GM21723 (cell line): ENCODE data around the gene CDC42EP5.
"Not testable (repeated sequence)": the region's sequence is repeated elsewhere in the genome, so short reads cannot be mapped to it uniquely, and the experiment has no call there.

Experiments used
- ATAC-seq: cut with Tn5 transposase; IDR thresholded peaks from one replicate; pipeline ENCODE4 v1.9.1; 2021; ENCODE audit warnings: mild to moderate bottlenecking, moderate library complexity; ENCODE audit not compliant: unreplicated experiment

CDC42EP5 gene

DNA sequence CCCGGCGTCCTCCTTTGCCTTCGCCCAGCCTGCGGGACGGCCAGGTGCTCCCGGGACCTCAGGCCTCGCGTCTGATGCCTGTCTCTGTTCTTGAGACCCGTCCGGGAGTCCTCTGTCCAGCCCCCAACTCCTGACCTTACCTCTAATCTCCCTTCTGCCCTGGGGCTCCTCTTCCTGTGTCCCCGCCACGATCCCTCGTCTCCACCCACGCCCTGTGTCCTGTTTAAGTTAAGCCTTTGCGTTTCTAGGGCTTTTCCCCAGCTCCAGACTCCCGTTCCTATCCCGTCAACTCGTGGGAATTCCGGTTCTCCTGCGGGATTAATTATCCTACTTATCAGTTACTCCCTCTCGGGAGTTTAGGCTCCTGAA is 23.4 kb downstream of the CDC42EP5 start:
- ATAC-seq, result no peak

GRCh38 chr19:54448774-54449700 is 24.1 kb downstream of the CDC42EP5 start, which contains the start of gene LENG8:
Gene LENG8 (plus strand): TSS chr19:54449199. CDS start chr19:54451345, 2,146 bp downstream.
- peak; percentile 82 for ATAC-seq

GRCh38 chr19:54448040-54448773 is 24.9 kb downstream of the CDC42EP5 start:
- peak; percentile 14 for ATAC-seq

DNA sequence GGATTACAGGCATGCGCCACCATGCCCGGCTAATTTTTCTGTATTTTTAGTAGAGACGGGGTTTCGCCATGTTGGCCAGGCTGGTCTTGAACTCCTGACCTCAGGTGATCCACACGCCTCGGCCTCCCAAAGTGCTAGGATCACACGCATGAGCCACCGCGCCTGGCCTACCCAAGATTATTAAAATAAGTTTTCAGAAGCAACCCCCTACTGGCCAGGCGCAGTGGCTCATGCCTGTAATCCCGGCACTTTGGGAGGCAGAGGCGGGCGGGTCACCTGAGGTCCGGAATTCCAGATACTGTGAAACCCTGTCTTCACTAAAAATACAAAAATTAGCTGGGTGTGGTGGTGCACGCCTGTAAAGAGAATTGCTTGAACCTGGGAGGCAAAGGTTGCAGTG is 26.7 kb downstream of the CDC42EP5 start:
- not testable (repeated sequence) for ATAC-seq

GRCh38 chr19:54444737-54445136 is 28.4 kb downstream of the CDC42EP5 start:
- no peak for ATAC-seq

DNA sequence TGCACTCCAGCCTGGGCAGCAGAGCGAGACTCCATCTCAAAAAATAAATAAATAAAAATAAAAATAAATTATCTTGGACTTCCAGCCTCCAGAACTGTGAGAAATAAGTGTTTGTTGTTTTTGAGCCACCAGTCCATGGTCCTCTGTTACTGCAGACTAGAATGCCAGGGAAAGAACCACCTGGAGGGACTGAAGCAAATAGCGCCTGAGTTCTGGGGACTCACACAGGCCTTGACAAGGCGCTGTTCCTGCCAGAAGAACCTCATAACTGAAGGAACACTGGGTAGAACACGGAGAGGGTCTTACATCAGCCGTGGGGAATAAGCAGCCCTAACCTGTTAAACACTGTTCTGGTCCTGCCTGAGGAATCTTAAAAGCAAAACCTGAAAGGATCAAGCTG is 32.5 kb downstream of the CDC42EP5 start:
- no peak for ATAC-seq

DNA sequence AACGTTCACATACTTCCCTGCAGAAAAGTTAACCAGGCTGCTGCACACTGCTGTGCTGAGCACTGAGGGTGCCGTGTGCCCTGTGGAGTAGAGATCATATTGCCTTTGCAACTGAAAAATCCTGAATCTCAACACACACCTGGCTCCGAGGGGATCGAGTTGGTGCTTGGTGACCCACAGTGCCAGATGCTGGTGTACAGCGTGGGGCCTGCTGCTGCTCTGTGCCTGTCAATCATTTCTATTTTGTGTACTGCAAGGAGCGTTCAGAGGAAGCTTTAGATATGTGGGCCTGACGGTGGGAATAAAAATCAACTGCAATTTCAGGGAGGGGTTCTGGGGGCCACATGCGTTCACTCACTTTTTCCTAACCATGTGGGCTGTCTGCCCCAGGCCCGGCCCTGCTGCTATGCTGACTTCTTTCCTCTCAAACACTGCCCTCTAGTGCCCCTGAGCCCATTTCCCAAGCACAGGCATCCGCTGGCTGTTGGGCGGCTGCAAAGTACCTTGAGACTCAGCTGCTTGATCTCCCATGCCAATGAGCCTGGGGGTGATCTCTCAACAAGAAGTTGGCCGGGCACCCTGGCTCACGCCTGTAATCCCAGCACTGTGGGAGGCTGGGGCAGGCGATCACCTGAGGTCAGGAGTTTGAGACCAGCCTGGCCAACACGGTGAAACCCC is 33.8 kb downstream of the CDC42EP5 start:
- ATAC-seq, result no peak

DNA sequence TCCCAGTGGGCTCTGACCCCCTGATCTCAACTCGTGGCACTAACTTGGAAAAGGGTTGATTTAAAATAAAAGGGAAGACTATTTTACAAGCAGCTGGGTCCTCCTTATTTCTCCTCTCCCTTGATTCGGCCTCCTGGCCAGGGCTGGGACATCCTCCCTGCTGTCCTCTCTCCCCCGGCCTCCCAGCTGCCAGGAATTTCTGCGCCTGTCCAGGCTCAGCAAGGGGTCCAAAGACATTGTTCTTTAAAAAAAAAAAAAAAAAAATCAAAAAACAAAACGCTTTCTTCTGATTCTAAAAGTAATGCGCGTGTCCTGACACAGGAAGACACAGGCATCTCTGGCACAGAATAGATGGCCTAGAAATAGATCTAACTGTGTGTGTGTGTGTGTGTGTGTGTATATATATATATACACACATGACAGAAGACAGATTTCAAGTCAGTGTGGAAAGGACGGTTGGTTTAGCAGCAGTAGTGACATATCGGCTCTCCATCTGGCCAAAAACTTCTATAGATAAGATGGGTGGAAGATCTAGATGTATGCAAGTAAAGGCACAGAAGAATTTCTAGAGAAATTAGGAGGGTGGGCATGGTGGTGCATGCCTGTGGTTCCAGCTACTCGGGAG is 36.4 kb downstream of the CDC42EP5 start:
- ATAC-seq, result no peak

DNA sequence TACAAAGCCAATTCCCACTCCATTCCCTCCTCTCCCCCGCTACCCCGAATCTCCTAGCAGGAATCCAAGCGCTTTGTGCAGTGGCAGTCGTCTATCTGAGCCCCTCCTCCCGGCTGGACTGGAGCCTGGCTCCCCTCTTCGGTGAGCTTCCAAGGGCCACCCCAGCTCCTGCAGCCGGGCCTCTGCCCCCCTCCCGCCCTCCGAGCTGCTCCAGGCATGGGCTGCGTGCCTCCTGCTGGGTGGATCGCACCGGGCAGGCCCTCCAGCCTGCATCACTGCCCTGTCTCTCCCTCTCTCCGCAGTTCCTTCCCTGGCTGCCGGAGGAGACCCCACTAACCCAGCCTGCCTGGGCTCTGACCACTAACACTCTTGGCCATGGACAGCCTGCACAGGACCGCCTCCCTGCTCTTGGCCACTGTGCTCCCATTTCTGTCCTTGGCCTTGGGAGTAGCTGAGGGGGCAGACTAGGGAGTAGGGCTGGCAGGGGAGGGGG is 37.0 kb downstream of the CDC42EP5 start:
- ATAC-seq, result no peak

- no peak for ATAC-seq
Observed at GRCh38 chr19:54435551-54436016, 37.5 kb downstream of the CDC42EP5 start.

DNA sequence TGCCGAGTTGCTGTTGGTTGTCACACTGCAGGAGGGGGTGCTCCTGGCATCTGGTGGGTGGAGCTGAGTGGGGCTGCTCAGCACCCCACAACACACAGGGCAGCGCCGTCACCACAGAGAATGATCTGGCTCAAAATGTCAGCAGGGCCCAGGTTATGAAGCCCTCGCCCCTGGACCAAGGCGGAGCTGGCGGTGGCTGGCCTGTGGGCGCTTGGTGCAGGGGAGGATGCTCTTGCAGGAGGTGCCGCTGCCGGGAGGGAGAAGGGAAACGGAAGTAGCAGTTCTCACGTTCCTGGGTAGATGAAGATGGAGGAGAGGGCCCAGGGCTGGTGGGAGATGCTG is 38.3 kb downstream of the CDC42EP5 start:
- ATAC-seq, result no peak

GRCh38 chr19:54434112-54434872 is 38.8 kb downstream of the CDC42EP5 start:
- no peak for ATAC-seq

DNA sequence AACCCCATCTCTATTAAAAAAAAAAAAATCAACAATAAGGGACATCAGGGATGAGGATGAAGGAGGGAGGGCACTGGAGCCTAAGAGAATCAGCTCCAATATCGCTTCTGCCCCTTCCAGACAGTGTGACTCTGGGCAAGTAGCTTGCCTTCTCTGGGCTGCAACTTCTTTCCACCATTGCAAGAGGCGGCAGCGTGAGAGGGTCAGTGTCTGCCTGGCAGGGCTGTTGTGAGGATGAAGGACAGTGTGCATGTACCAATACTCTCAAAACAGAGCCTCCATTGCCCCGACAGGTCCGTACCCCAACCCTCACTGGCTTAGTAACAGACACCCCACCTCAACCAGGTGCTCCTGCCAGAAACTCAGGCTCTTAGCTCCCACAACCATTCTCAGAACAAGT is 39.4 kb downstream of the CDC42EP5 start:
- no peak for ATAC-seq

GRCh38 chr19:54432144-54432738 is 40.9 kb downstream of the CDC42EP5 start:
- no peak for ATAC-seq

DNA sequence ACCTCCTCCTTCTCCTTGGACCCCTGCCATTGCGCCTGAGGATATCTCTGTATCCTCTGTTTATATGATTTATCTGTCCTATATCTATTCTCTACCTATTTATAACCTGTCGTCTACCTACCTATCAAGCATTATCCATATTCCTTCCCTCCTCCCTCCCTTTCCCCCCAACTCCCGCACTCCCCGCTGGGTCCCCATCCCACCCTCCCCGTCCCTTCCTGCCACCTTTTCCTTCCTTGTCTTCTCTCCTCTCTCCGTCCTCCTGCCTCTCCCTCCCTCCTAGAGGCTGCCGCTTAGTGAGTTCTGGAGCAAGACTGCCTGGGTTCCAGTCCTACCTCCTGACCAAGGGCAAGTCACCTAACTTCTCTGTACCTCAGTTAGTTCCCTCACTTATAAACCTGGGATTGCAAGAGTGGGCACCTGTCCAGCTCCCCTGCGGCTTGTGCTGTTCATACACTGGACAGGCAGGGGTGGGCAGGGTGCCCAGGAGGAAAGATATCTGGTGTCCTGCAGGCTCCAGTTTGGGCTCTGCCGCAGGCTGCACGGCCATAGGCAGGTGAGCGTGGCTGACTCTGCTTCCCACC is 41.7 kb downstream of the CDC42EP5 start:
- ATAC-seq, result no peak

DNA sequence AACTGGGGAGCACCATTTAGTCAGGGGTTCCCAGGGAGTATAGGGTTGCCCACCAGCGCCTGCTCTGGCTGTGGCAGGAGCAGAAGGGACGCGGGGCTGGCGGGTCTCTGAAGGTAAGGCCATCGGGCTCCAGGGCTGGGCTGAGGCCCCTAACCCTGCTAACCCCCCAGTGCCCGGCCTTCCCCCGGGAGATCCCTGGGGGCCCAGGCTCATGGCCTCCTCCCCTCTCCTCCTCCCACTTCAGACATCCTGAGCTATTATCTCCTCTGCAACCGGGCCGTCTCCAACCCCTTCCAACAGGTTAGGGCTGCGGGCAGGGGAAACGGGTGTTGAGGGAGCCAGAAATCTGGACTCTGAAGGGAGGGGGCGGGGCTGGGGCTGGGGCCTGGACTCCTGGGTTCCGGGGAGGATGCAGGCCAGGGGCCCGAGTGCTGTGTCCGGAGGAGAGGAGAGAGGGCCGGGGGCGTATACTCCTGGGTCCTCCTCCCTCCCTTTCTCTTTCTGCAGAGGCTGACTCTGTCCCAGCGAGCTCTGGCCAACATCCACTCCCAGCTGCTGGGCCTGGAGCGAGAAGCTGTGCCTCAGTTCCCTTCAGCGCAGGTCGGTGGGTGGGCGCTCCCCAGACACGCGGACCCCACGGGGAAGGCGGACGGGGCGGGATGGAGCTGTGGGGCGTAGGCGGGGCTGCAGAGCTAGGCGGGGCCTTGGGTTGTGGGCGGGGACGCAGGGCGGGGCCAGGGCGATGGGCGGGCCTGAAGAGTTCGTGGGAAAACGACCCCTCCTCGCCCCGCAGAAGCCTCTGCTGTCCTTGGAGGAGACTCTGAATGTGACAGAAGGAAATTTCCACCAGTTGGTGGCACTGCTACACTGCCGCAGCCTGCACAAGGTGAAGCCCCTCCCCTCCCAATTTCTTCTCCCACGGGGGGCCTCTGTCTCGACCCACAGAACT is 42.5 kb downstream of the CDC42EP5 start:
- no peak for ATAC-seq

- no peak for ATAC-seq
Observed at GRCh38 chr19:54429545-54430227, 43.4 kb downstream of the CDC42EP5 start.

GRCh38 chr19:54429176-54429495 is 44.0 kb downstream of the CDC42EP5 start:
- ATAC-seq, result no peak
